HuH-7 (cell line): ENCODE data around the gene PCLO.
"Not testable (repeated sequence)": the region's sequence is repeated elsewhere in the genome, so short reads cannot be mapped to it uniquely, and the experiment has no call there.

Experiments
- DNase-seq: peaks from one replicate; pipeline ENCODE4 v3.0.0; 2011; ENCODE audit warnings: low spot score

The PCLO gene

GRCh38 chr7:83130623-83131545 is 31.8 kb downstream of the PCLO start:
- DNase-seq: no peak

DNA sequence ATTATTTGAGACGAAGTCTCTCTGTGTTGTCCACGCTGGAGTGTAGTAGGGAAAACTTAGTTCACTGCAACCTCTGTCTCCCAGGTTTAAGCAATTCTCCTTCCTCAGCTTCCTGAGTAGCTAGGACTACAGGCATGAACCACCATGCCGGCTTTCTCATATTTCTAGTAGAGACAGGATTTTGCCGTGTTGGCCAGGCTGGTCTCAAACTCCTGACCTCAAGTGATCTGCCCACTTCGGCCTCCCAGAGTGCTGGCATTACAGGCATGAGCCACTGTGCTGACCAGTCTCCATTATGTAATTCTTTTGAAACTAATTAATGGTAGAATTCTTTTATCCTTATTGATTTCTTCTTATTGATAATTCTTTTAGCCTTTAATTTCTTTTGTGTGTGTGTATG is 32.5 kb downstream of the PCLO start:
- no peak for DNase-seq

GRCh38 chr7:83119494-83119893 is 43.2 kb downstream of the PCLO start:
- DNase-seq: no peak

GRCh38 chr7:83119026-83119382 is 43.7 kb downstream of the PCLO start:
- no peak for DNase-seq

- DNase-seq: no peak
Observed at GRCh38 chr7:83118347-83119025, 44.2 kb downstream of the PCLO start.

DNA sequence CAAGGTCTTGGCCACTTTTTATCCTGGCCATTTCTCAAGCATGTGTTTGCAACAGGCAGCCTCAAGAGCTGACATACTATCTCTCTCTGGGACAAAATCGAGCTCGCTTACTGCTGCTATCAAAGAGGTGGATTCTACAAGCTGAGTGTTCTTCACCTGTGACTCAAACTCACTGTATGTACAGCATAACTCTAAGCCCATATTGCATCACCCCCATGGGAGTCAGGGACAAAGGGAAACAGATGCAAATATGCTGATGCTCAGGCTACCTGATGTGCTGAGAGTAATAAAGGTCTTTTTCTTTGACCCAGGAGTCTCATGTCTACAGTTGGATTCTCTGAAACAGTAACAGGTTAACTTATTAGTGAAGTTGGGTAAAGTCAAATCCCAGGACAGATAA is 45.2 kb downstream of the PCLO start:
- DNase-seq: no peak

GRCh38 chr7:83111391-83111790 is 51.3 kb downstream of the PCLO start:
- DNase-seq: no peak

- no peak for DNase-seq
Observed at GRCh38 chr7:83109352-83109751, 53.3 kb downstream of the PCLO start.

GRCh38 chr7:83105948-83106347 is 56.7 kb downstream of the PCLO start:
- no peak for DNase-seq

DNA sequence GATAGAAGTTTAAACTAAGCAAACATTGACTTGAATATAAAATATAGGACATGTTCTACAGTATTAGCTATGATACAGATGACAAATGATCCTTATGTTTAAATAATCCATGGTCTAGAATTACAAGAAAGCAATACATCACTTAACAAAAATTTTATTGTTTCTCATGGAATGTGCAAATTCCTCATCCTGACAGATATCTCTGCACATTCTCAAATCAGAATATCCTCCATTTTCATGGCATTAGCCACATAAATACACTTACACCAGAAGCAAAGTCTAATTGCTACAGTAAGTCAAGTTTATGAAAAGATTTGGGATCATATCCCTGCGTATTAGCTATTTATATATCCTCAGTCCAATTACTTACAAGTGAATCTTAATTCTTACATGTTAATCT is 57.6 kb downstream of the PCLO start:
- no peak for DNase-seq

GRCh38 chr7:83101530-83101929 is 61.2 kb downstream of the PCLO start:
- DNase-seq: no peak

- DNase-seq: no peak
Observed at GRCh38 chr7:83096065-83096580, 66.6 kb downstream of the PCLO start.

- DNase-seq: no peak
Observed at GRCh38 chr7:83085299-83085698, 77.4 kb downstream of the PCLO start.

DNA sequence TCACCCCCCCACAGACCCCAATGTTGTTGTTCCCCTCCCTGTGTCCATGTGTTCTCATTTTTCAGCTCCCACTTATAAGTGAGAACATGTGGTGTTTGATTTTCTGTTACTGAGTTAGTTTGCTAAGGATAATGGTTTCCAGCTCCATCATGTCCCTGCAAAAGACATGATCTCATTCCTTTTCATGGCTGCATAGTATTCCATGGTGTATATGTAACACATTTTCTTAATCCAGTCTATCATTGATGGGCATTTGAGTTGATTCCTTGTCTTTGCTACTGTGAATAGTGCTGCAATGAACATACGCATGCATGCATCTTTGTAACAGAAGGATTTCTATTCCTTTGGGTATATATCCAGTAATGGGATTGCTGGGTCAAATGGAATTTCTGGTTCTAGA is 82.8 kb downstream of the PCLO start:
- not testable (repeated sequence) for DNase-seq

DNA sequence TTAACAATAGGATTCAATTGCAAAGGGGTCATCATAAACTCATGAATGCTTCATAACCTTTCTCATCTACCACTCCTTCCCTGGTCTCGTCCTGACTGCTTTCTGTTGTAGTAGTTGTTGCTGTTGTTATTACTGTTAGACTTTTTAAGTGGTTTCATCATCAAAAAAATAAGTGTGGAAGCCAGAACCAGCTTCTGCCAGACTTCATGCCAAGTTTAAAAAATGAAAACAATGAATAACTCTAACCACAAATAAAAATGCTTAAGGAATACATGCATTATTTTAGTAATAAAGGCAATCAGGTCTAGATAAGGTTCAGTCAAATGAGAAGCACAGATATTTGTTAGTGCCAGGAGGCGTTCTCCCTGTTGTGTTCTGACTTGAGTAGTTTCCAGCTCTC is 85.4 kb downstream of the PCLO start:
- DNase-seq: no peak

GRCh38 chr7:83072576-83073517 is 89.8 kb downstream of the PCLO start:
- no peak for DNase-seq

GRCh38 chr7:83065714-83066113 is 97.0 kb downstream of the PCLO start:
- no peak for DNase-seq

- no peak for DNase-seq
Observed at GRCh38 chr7:83060218-83060617, 102.5 kb downstream of the PCLO start.

DNA sequence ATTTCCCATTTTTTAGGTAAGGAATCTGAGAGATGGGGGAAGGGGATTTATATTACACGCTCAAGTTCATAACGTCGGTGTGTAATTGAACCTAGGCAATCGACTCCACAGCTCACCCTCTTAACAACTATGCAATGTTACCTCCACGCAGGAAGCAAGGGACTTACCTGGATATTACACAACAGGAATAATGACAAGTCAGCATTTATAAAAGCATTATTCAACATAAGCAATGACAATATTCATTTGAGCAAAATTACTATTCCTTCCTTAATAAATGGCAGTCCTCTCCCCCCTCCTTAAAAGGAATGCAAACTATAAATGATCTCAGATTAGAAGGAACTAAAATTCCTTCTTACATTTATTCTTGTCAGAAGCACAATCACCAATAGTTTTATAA is 104.0 kb downstream of the PCLO start:
- no peak for DNase-seq

DNA sequence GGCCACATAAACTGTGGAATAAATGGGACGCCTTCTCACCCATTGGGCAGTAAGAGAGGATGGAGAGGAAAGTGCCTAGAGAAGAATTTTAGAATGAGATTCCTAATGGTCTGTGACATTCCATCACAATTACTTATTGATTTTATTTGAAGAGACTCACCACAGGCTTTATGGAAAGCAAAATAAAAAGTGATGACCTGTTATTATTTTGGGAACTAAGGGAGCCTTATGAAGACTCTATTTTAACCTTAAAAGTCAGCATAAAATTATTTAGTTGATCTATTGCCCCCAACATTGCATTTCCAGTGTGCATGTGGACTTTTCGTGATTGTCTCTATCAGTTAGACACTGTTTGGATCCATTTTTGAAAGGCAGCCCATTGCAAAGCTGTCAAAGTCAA is 107.5 kb downstream of the PCLO start:
- no peak for DNase-seq

- DNase-seq: no peak
Observed at GRCh38 chr7:83054472-83054871, 108.2 kb downstream of the PCLO start.

GRCh38 chr7:83053965-83054364 is 108.7 kb downstream of the PCLO start:
- no peak for DNase-seq
